Right lobe of liver (tissue), 4 donors: ENCODE data around the gene NUBP2.

ENCODE experiments used
- POLR2A ChIP-seq: fragments of 450-650 bp; IDR thresholded peaks from one replicate; pipeline ENCODE4 v1.6.1; 2017; ENCODE audit warnings: antibody characterized with exemption, mild to moderate bottlenecking
- TF ChIP-seq, protein P1 (sequence below), 4 donors: fragments of 200-600 bp in 3 of 4; fragments of 450-650 bp in 1 of 4; IDR thresholded peaks; one replicate each; pipeline versions ENCODE4 v1.5.1 to v1.8.0; 2016 to 2022; ENCODE audit warnings: antibody characterized with exemption in 4 of 4, mild to moderate bottlenecking in 2 of 4
- donor health status: DM: no; HTN: no; CAD: no.
- donor health status: DM: no; HTN: no; CAD: no.
- donor health status: DM: no; HTN: yes; CAD: no.

DNA sequence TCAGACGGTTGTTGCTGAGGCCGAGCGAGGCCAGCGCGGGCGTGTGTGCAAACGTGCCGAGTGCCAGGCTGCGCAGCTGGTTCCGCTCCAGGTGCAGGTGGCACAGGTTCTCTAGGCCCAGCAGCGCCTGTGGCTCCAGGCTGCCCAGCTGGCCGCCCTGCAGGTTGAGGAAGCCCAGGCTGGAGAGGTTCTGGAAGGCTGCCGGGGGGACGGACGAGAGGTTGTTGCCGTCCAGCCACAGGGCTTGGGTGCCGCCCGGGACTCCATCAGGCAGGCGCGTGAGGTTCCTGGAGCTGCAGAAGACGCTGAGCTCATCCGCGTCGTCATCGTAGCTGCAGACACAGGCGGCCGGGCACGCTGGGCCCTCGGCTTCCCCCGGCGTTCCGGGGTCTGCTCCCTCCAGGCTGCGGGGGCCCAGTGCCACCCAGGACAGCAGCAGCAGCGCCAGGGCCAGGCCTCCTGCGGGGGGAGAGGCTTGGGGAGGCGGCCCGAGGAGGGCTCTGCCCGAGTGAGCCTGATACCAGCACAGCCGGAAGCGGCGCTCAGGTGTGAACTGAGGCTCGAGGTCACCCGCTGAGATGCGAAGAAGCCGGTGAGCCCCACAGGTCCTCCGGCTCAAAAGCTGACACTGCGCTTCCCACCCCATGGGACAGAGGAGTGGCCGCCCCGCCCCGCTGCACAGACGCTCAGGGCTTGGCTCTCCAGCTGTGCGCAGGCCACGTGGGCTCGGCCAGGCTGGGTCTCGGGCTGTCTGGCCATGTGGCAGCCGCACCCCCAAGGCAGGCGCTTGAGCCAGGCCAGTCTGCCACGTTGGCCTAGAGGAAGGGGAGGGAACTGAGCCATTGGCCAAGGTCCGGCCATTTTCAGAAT lies 9.4 kb downstream of the NUBP2 start:
- TF ChIP-seq, protein P1, sequence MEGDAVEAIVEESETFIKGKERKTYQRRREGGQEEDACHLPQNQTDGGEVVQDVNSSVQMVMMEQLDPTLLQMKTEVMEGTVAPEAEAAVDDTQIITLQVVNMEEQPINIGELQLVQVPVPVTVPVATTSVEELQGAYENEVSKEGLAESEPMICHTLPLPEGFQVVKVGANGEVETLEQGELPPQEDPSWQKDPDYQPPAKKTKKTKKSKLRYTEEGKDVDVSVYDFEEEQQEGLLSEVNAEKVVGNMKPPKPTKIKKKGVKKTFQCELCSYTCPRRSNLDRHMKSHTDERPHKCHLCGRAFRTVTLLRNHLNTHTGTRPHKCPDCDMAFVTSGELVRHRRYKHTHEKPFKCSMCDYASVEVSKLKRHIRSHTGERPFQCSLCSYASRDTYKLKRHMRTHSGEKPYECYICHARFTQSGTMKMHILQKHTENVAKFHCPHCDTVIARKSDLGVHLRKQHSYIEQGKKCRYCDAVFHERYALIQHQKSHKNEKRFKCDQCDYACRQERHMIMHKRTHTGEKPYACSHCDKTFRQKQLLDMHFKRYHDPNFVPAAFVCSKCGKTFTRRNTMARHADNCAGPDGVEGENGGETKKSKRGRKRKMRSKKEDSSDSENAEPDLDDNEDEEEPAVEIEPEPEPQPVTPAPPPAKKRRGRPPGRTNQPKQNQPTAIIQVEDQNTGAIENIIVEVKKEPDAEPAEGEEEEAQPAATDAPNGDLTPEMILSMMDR (IDR thresholded peaks at IDR 0.05) = peak in 1 of 4 donors; percentile 13
- TF ChIP-seq POLR2A = no peak
